Colonic mucosa (tissue), 4 donors: Measurements from ENCODE around the gene DIP2C. TPM values are rescaled to one million over a fixed set of nuclear protein-coding genes. Genes with fewer than 3 reads are reported as not detected.

Source experiments
- DNase-seq: peaks from one replicate; pipeline ENCODE4 v3.0.0-alpha.2; 2020
- H3K27ac ChIP-seq: fragments of 200-600 bp; one replicate; pipeline ENCODE4 v1.8.0; 2021
- H3K27me3 ChIP-seq: fragments of 200-600 bp; one replicate; pipeline ENCODE4 v1.8.0; 2021
- H3K36me3 ChIP-seq: fragments of 200-600 bp; one replicate; pipeline ENCODE4 v1.8.0; 2021
- H3K4me1 ChIP-seq: fragments of 200-600 bp; one replicate; pipeline ENCODE4 v1.8.0; 2021; ENCODE audit warnings: mild to moderate bottlenecking
- H3K4me3 ChIP-seq: fragments of 200-600 bp; one replicate; pipeline ENCODE4 v1.8.0; 2021
- H3K9ac ChIP-seq, 2 donors: one replicate each; pipeline ENCODE4 v1.7.0; 2013; ENCODE audit warnings: control low read depth in 2 of 2, low read depth in 2 of 2, low read length in 2 of 2
- H3K9me3 ChIP-seq: fragments of 200-600 bp; one replicate; pipeline ENCODE4 v1.8.0; 2021
- intact Hi-C: fragments of 100-400 bp; cut with DNase I; formaldehyde crosslinking; loops from one replicate; pipeline ENCODE4 v1.14.1; 2022
- total RNA-seq, 2 donors: library from RNA; stranded (reverse); fragmentation: NEBNext Ultra II Directional in 1 of 2; extraction: Animal tissue kit (Norgen Biotek cat#: 25700) in 1 of 2; gene quantifications; one replicate each; pipeline ENCODE4 v1.2.1, GENCODE V29; 2021
- TF ChIP-seq, protein P1 (sequence below): fragments of 200-600 bp; IDR thresholded peaks from one replicate; pipeline ENCODE4 v1.8.0; 2022; ENCODE audit warnings: antibody characterized with exemption, mild to moderate bottlenecking
- donor health status: healthy.
- donor health status: DM: no; HTN: no; CAD: no.
- donor health status: DM: no; HTN: no; CAD: no.

The DIP2C gene
- total RNA-seq, 2 donors from 2014 or later = 7.6 to 11.2 TPM

DNA sequence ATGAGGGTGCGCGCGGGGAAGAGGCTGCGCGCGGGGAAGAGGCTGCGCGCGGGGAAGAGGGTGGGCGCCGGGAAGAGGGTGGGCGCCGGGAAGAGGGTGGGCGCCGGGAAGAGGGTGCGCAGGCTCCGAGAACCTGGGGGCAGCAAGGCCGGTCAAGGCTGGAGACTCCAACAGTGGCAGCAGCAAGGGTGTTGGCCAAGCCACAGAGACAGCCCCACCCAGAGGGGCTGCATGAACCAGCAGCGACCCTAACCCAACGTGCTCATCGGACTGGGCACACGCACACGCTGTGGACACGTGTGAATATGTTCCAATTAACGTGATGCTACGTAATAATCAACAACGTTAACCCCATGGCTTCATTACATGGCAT lies 48.8 kb downstream of the DIP2C start:
- Histone ChIP-seq H3K9me3 (no peaks in the 10 kb centered on the region), H3K4me1 (no peaks in the 10 kb centered on the region), H3K27me3 (no peaks in the 10 kb centered on the region), H3K9ac (no peak overlapping the region), H3K36me3 (no peaks in the 10 kb centered on the region), H3K4me3 (no peak overlapping the region), H3K27ac (no peak overlapping the region)
- TF ChIP-seq, protein P1, sequence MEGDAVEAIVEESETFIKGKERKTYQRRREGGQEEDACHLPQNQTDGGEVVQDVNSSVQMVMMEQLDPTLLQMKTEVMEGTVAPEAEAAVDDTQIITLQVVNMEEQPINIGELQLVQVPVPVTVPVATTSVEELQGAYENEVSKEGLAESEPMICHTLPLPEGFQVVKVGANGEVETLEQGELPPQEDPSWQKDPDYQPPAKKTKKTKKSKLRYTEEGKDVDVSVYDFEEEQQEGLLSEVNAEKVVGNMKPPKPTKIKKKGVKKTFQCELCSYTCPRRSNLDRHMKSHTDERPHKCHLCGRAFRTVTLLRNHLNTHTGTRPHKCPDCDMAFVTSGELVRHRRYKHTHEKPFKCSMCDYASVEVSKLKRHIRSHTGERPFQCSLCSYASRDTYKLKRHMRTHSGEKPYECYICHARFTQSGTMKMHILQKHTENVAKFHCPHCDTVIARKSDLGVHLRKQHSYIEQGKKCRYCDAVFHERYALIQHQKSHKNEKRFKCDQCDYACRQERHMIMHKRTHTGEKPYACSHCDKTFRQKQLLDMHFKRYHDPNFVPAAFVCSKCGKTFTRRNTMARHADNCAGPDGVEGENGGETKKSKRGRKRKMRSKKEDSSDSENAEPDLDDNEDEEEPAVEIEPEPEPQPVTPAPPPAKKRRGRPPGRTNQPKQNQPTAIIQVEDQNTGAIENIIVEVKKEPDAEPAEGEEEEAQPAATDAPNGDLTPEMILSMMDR = no peak
- intact Hi-C loops = no loop called here
- no peak for DNase-seq

DNA sequence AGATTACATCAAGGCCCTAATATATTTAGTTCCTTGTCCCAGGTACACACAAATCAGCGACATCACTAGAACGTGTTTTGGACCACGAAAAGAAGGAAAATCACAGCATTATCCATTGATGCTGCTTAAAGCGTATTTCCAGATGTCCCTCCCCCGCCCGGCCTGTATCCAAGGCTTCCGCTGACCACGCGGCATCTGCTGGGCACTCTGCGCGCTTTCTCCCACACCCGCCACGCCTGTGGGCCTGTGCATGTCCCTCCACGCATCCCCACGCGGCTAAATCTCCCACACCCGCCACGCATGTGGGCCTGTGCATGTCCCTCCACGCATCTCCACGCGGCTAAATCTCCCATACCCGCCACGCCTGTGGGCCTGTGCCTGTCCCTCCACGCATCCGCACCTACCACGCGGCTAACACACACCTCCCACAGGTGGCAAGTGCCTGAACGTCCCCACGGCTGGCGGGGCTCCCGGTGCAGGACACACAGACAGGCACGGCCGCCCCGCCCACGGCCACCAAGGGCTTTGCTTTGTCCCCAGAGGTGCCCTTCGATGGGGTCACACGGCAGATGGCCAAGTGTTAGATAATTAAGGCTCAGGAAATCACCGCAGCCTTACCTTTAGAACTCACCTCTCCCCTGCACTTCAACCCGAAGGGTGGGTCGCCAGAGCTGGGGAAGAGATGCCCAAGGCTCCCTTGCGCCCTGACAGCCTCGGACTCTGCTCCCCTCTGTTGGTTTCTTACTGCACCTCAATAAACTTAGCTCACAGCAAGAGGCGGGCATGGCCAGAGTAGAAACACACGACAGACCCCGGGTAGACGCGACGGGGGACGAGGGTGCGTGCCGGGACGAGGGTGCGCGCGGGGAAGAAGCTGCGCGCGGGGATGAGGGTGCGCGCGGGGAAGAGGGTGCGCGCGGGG lies 49.5 kb downstream of the DIP2C start:
- Histone ChIP-seq H3K9me3 (no peaks in the 10 kb centered on the region), H3K36me3 (no peaks in the 10 kb centered on the region), H3K9ac (no peak overlapping the region), H3K27me3 (no peaks in the 10 kb centered on the region), H3K4me1 (no peaks in the 10 kb centered on the region), H3K27ac (no peak overlapping the region), H3K4me3 (no peak overlapping the region)
- TF ChIP-seq, protein P1 = no peak
- intact Hi-C loops = no loop called here
- no peak for DNase-seq

DNA sequence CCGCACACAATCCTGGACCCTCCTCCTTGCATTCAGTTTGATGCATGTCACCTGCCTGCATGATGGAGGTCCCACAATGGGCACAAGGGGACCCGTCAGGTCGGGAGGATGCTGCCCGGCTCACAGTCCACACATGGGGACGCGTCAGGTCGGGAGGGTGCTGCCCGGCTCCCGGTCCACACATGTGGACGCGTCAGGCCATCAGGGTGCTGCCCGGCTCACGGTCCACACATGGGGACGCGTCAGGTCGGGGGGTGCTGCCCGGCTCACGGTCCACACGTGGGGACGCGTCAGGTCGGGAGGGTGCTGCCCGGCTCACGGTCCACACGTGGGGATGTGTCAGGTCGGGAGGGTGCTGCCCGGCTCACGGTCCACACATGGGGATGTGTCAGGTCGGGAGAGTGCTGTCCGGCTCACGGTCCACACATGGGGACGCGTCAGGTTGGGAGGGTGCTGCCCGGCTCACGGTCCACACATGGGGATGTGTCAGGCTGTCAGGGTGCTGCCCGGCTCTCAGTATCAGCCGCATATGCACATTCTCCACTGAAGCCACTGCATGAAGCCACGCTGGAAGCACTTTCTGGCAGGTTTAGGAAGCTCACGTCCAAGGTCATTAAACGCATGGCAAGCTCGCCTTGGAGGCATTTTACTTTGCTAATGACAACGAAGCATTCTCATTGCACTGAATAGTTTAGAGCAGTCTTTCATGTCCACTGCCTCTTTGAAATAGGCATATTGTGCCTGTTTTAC lies 50.3 kb downstream of the DIP2C start:
- intact Hi-C loops = no loop called here
- Histone ChIP-seq H3K4me1 (no peaks in the 10 kb centered on the region), H3K36me3 (no peaks in the 10 kb centered on the region), H3K9me3 (no peaks in the 10 kb centered on the region), H3K9ac (no peak overlapping the region), H3K4me3 (no peak overlapping the region), H3K27me3 (no peaks in the 10 kb centered on the region), H3K27ac (no peak overlapping the region)
- DNase-seq = no peak
- TF ChIP-seq, protein P1 = no peak

DNA sequence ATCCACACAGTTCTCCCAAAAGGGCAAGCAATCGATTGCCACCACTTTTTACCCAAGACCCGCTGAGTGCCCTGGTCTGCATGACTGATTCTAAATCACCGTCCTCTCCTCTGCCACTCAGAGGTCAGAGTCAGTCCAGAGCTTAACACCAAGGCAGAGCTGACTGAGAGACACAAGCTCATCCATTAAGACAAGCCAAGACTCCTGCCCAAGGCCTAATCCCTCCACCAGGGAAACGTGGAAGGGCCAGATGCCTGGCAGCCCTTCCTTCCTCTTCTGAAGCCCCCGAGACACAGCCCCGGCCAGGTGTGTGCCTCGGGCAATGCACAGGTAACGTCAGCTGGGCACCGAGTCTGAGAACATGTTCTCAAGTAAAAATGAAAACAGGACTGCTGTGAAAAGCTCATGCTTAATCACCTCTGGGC lies 51.7 kb downstream of the DIP2C start:
- Histone ChIP-seq H3K4me3 (no peak overlapping the region), H3K36me3 (no peaks in the 10 kb centered on the region), H3K4me1 (no peaks in the 10 kb centered on the region), H3K9ac (no peak overlapping the region), H3K27me3 (no peaks in the 10 kb centered on the region), H3K27ac (no peak overlapping the region), H3K9me3 (no peaks in the 10 kb centered on the region)
- intact Hi-C loops = no loop called here
- DNase-seq = no peak
- TF ChIP-seq, protein P1 = no peak

DNA sequence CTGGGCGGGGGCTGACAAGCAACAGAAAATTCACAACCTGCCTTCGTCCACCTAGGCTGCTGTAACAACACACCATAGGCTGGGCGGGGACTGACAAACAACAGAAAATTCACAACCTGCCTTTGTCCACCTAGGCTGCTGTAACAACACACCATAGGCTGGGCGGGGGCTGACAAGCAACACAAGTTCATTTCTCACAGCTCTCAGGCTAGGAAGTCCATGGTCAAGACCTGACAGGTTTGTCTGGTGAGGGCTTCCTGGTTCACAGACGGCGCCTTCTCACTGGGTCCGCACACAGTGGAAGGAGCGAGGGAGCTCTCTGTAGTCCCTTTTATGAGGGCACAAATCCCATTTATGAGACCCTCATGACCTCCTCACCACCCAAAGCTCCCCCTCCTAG lies 52.2 kb downstream of the DIP2C start:
- Histone ChIP-seq H3K4me3 (no peak overlapping the region), H3K9ac (no peak overlapping the region), H3K4me1 (no peaks in the 10 kb centered on the region), H3K9me3 (no peaks in the 10 kb centered on the region), H3K36me3 (no peaks in the 10 kb centered on the region), H3K27me3 (no peaks in the 10 kb centered on the region), H3K27ac (no peak overlapping the region)
- intact Hi-C loops = no loop called here
- TF ChIP-seq, protein P1 = no peak
- DNase-seq = no peak
